HCT116 (cell line): Measurements from ENCODE around the gene CNPY1. TPM values are rescaled to one million over a fixed set of nuclear protein-coding genes. Genes with fewer than 3 reads are reported as not detected.

ENCODE experiments used
- ATAC-seq: fragments of 200-7000 bp; cut with Tn5 transposase; 2 replicates; pipeline ENCODE4 v1.9.1; 2020; ENCODE audit warnings: mild to moderate bottlenecking, moderate library complexity
- BruUV-seq: library from RNA; stranded (reverse); fragments of 400-500 nt; replicated peaks from 2 replicates; lab custom pipeline; 2021; lab: Mats Ljungman, UMichigan
- CTCF ChIA-PET: fragments of 300-600 bp; sonication (Branson Sonifier 250); formaldehyde crosslinking; loops from one replicate; lab custom pipeline; 2021; ENCODE audit warnings: antibody characterized with exemption; lab: Charles Lee
- POLR2A ChIA-PET: fragments of 300-600, 350-600 bp; sonication (Branson Sonifier 250); formaldehyde crosslinking; loops from one replicate; lab custom pipeline; 2021; ENCODE audit warnings: antibody characterized with exemption; lab: Charles Lee
- RAD21 ChIA-PET, 2 experiments: fragments of 300-600 bp; sonication (Branson Sonifier 250); formaldehyde crosslinking; loops; one replicate each; lab custom pipeline; 2023; ENCODE audit warnings: low total read pairs in 2 of 2; ENCODE audit not compliant: uncharacterized antibody in 2 of 2, unreplicated experiment in 2 of 2, low non-redundant PET in 1 of 2; lab: Charles Lee
- DNase-seq: peaks from one replicate; pipeline ENCODE4 v3.0.0-alpha.2; 2010; ENCODE audit warnings: low read depth, low spot score
- H2AFZ ChIP-seq: fragments of 200-600 bp; shearing (Covaris generic), sonication (generic); 2 replicates; pipeline ENCODE4 v1.6.1; 2017; ENCODE audit warnings: low read depth, mixed run types, mixed read lengths, antibody characterized with exemption, low read length; ENCODE audit not compliant: poor library complexity, severe bottlenecking
- H3K27ac ChIP-seq: 2 replicates; pipeline ENCODE4 v1.5.1; 2012; ENCODE audit warnings: low read depth, low read length
- H3K27me3 ChIP-seq: fragments of 200-600 bp; sonication (generic); 2 replicates; pipeline ENCODE4 v1.6.1; 2016; ENCODE audit warnings: mixed run types, low read length, mixed read lengths; ENCODE audit not compliant: insufficient read depth
- H3K36me3 ChIP-seq, 2 experiments: fragments of 200-500 bp in 1 of 2; fragments of 200-600 bp in 1 of 2; sonication (Bioruptor generic) in 1 of 2; sonication (generic) in 1 of 2; 2 replicates each; pipeline versions ENCODE4 v1.5.1 to v1.6.1; 2014 to 2016; ENCODE audit warnings: low read length in 2 of 2, inconsistent platforms in 1 of 2, mixed read lengths in 1 of 2, mixed run types in 1 of 2; ENCODE audit not compliant: insufficient read depth in 2 of 2, control insufficient read depth in 1 of 2
- H3K4me1 ChIP-seq, 2 experiments: fragments of 200-600 bp in 1 of 2; sonication (generic) in 1 of 2; 2 replicates each; pipeline versions ENCODE4 v1.5.1 to v1.6.1; 2012 to 2017; ENCODE audit warnings: low read length in 2 of 2, inconsistent platforms in 1 of 2, mild to moderate bottlenecking in 1 of 2, mixed read lengths in 1 of 2, mixed run types in 1 of 2, moderate library complexity in 1 of 2; ENCODE audit not compliant: insufficient read depth in 2 of 2, control insufficient read depth in 1 of 2
- H3K4me2 ChIP-seq: fragments of 200-600 bp; sonication (generic); 2 replicates; pipeline ENCODE4 v1.6.1; 2017; ENCODE audit warnings: mixed run types, low read length, mixed read lengths
- H3K4me3 ChIP-seq, 2 experiments: fragments of 200-600 bp in 1 of 2; sonication (generic) in 1 of 2; replicated peaks in 1 of 2; 2 replicates each; pipeline ENCODE4 v1.5.1; 2011 to 2016; ENCODE audit warnings: low read length in 2 of 2, control low read depth in 1 of 2, low read depth in 1 of 2, mild to moderate bottlenecking in 1 of 2, mixed read lengths in 1 of 2, mixed run types in 1 of 2
- H3K79me2 ChIP-seq: fragments of 200-600 bp; sonication (generic); 2 replicates; pipeline ENCODE4 v1.6.1; 2017; ENCODE audit warnings: mild to moderate bottlenecking, mixed run types, low read length, moderate library complexity, mixed read lengths; ENCODE audit not compliant: insufficient read depth
- H3K9ac ChIP-seq: fragments of 200-600 bp; sonication (generic); 2 replicates; pipeline ENCODE4 v1.6.1; 2016; ENCODE audit warnings: low read length, mixed read lengths
- H3K9me2 ChIP-seq: fragments of 200-600 bp; sonication (generic), shearing (Covaris generic); 2 replicates; pipeline ENCODE4 v1.6.1; 2017; ENCODE audit warnings: mixed run types, mild to moderate bottlenecking, moderate library complexity; ENCODE audit not compliant: insufficient read depth
- H3K9me3 ChIP-seq, 2 experiments: fragments of 200-500 bp in 1 of 2; fragments of 200-600 bp in 1 of 2; sonication (Bioruptor generic) in 1 of 2; sonication (generic) in 1 of 2; 2 replicates each; pipeline ENCODE4 v1.6.1; 2014 to 2017; ENCODE audit warnings: low read length in 2 of 2, mixed read lengths in 2 of 2, inconsistent platforms in 1 of 2, low read depth in 1 of 2, mild to moderate bottlenecking in 1 of 2, mixed run types in 1 of 2, moderate library complexity in 1 of 2; ENCODE audit not compliant: control insufficient read depth in 1 of 2, insufficient read depth in 1 of 2
- H4K20me1 ChIP-seq: fragments of 200-600 bp; sonication (generic), shearing (Covaris generic); 2 replicates; pipeline ENCODE4 v1.6.1; 2017; ENCODE audit warnings: mixed run types, mild to moderate bottlenecking, moderate library complexity; ENCODE audit not compliant: insufficient read depth
- CBX3 ChIP-seq: IDR thresholded peaks from 2 replicates; pipeline ENCODE4 v1.6.1; 2012; ENCODE audit warnings: low read depth
- CEBPB ChIP-seq: IDR thresholded peaks from 2 replicates; pipeline ENCODE4 v1.6.1; 2012; ENCODE audit warnings: low read depth
- EGR1 ChIP-seq: IDR thresholded peaks from 2 replicates; pipeline ENCODE4 v1.6.1; 2012; ENCODE audit warnings: low read depth
- JUND ChIP-seq: IDR thresholded peaks from 2 replicates; pipeline ENCODE4 v1.6.1; 2012
- REST ChIP-seq: IDR thresholded peaks from 2 replicates; pipeline ENCODE4 v1.6.1; 2012; ENCODE audit warnings: low read depth
- SIN3A ChIP-seq: IDR thresholded peaks from 2 replicates; pipeline ENCODE4 v1.6.1; 2012; ENCODE audit warnings: low read depth
- SP1 ChIP-seq: IDR thresholded peaks from 2 replicates; pipeline ENCODE4 v1.6.1; 2012; ENCODE audit warnings: low read depth
- SRF ChIP-seq: IDR thresholded peaks from 2 replicates; pipeline ENCODE4 v1.6.1; 2012; ENCODE audit warnings: low read depth
- TCF7L2 ChIP-seq: IDR thresholded peaks from 2 replicates; pipeline ENCODE4 v1.7.0; 2011; ENCODE audit warnings: borderline replicate concordance, inconsistent platforms; ENCODE audit not compliant: insufficient read depth, insufficient read length; ENCODE audit errors: extremely low read depth
- ZNF274 ChIP-seq: fragments of 200-500 bp; sonication (Bioruptor generic); IDR thresholded peaks from 2 replicates; pipeline ENCODE4 v1.6.1; 2014; ENCODE audit warnings: mild to moderate bottlenecking, low read depth, low read length, inconsistent platforms
- intact Hi-C: fragments of 100-400 bp; cut with micrococcal nuclease; formaldehyde crosslinking; loops from 2 replicates; pipeline ENCODE4 v1.10.0; 2022
- total RNA-seq: library from RNA; stranded (reverse); gene quantifications from one replicate; pipeline ENCODE4 v1.2.1, GENCODE V29; 2021; ENCODE audit not compliant: unreplicated experiment
- TF ChIP-seq, protein P1 (sequence below): IDR thresholded peaks from 2 replicates; pipeline ENCODE4 v1.6.1; 2012
- TF ChIP-seq, protein P2 (sequence below), 3 experiments: fragments of 200-600 bp in 1 of 3; sonication (generic) in 1 of 3; IDR thresholded peaks in 2 of 3; conservative IDR thresholded peaks in 1 of 3; 2 replicates each; pipeline ENCODE4 v1.5.1; 2012 to 2017; ENCODE audit warnings: low read depth in 2 of 3, low read length in 2 of 3, antibody characterized with exemption in 1 of 3, borderline replicate concordance in 1 of 3, control low read depth in 1 of 3, mild to moderate bottlenecking in 1 of 3, mixed read lengths in 1 of 3, mixed run types in 1 of 3, moderate library complexity in 1 of 3; ENCODE audit not compliant: insufficient read depth in 1 of 3

Gene CNPY1
- total RNA-seq, 1 experiment from 2014 or later: not detected

- TF ChIP-seq SRF: no peak
- no peak for TF ChIP-seq TCF7L2
- no peak for TF ChIP-seq ZNF274
These were observed 4.2 kb downstream of the CNPY1 start (continued) for GRCh38 chr7:155541986-155542675.

GRCh38 chr7:155540553-155540952 is 5.8 kb downstream of the CNPY1 start:
- no peak for ATAC-seq
- Histone ChIP-seq H2AFZ (no peak overlapping the region), H3K9ac (no peak overlapping the region), H3K79me2 (no peaks in the 10 kb centered on the region), H3K4me1 (no peaks in the 10 kb centered on the region), H4K20me1 (no peaks in the 10 kb centered on the region), H3K27ac (no peak overlapping the region), H3K9me2 (no peaks in the 10 kb centered on the region), H3K27me3 (0 out of 2 replicates have a peak, but pooled peaks cover 6% of the 10 kb centered on the region), H3K4me2 (no peak overlapping the region), H3K4me3 (no peak overlapping the region), H3K9me3 (no peaks in the 10 kb centered on the region), H3K36me3 (no peaks in the 10 kb centered on the region)
- ChIA-PET CTCF (no interaction called here), POLR2A (no interaction called here), RAD21 (no interaction called here)
- no peak for TF ChIP-seq SP1
- no peak for TF ChIP-seq TCF7L2
- TF ChIP-seq, protein P1, sequence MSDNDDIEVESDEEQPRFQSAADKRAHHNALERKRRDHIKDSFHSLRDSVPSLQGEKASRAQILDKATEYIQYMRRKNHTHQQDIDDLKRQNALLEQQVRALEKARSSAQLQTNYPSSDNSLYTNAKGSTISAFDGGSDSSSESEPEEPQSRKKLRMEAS: no peak
- TF ChIP-seq CEBPB: no peak
- no peak for TF ChIP-seq REST
- TF ChIP-seq CBX3: no peak
- TF ChIP-seq, protein P2, sequence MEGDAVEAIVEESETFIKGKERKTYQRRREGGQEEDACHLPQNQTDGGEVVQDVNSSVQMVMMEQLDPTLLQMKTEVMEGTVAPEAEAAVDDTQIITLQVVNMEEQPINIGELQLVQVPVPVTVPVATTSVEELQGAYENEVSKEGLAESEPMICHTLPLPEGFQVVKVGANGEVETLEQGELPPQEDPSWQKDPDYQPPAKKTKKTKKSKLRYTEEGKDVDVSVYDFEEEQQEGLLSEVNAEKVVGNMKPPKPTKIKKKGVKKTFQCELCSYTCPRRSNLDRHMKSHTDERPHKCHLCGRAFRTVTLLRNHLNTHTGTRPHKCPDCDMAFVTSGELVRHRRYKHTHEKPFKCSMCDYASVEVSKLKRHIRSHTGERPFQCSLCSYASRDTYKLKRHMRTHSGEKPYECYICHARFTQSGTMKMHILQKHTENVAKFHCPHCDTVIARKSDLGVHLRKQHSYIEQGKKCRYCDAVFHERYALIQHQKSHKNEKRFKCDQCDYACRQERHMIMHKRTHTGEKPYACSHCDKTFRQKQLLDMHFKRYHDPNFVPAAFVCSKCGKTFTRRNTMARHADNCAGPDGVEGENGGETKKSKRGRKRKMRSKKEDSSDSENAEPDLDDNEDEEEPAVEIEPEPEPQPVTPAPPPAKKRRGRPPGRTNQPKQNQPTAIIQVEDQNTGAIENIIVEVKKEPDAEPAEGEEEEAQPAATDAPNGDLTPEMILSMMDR (IDR thresholded peaks at IDR 0.05 in 2 of 3, conservative IDR thresholded peaks at IDR 0.05 in 1 of 3; ENCODE audit: borderline replicate concordance in 1 of 3, insufficient read depth in 1 of 3, low read depth in 2 of 3, low read length in 2 of 3): no peak
- no peak for TF ChIP-seq JUND
- no peak for TF ChIP-seq SRF
- TF ChIP-seq EGR1: no peak
- no peak for TF ChIP-seq SIN3A
- BruUV-seq: no TSS peak
- no peak for DNase-seq
- intact Hi-C loops: no loop called here
